GM21619 (cell line): ENCODE results near the gene MDM1.

Experiments
- ATAC-seq: cut with Tn5 transposase; IDR thresholded peaks from one replicate; pipeline ENCODE4 v1.9.1; 2021; ENCODE audit not compliant: unreplicated experiment

The MDM1 gene

GRCh38 chr12:68356060-68356695 lies 24.0 kb upstream of the MDM1 start:
- ATAC-seq = no peak

- no peak for ATAC-seq
Measured at GRCh38 chr12:68354977-68355541, 22.9 kb upstream of the MDM1 start.

- no peak for ATAC-seq
Measured at GRCh38 chr12:68352067-68352466, 19.9 kb upstream of the MDM1 start.

- no peak for ATAC-seq
Measured at GRCh38 chr12:68350753-68351152, 18.6 kb upstream of the MDM1 start.

- no peak for ATAC-seq
Measured at GRCh38 chr12:68349921-68350606, 17.9 kb upstream of the MDM1 start.

GRCh38 chr12:68349220-68349621 lies 17.1 kb upstream of the MDM1 start:
- ATAC-seq = no peak

GRCh38 chr12:68348419-68348818 lies 16.3 kb upstream of the MDM1 start:
- no peak for ATAC-seq

- no peak for ATAC-seq
Measured at GRCh38 chr12:68345763-68346162, 13.6 kb upstream of the MDM1 start.

- no peak for ATAC-seq
Measured at GRCh38 chr12:68344126-68344525, 12.0 kb upstream of the MDM1 start.

- ATAC-seq = no peak
Measured at GRCh38 chr12:68342966-68343365, 10.8 kb upstream of the MDM1 start.

GRCh38 chr12:68341822-68342221 lies 9.7 kb upstream of the MDM1 start:
- no peak for ATAC-seq

- no peak for ATAC-seq
Measured at GRCh38 chr12:68340404-68341270, 8.5 kb upstream of the MDM1 start.

GRCh38 chr12:68336889-68337303 lies 4.7 kb upstream of the MDM1 start:
- ATAC-seq = no peak

- ATAC-seq = no peak
Measured at GRCh38 chr12:68335462-68335861, 3.3 kb upstream of the MDM1 start.

GRCh38 chr12:68334132-68334531 lies 2.0 kb upstream of the MDM1 start:
- ATAC-seq = no peak

GRCh38 chr12:68332728-68333630 lies 817 bp upstream of the MDM1 start:
- no peak for ATAC-seq

- ATAC-seq = no peak
Measured at GRCh38 chr12:68331500-68331868, 678 bp downstream of the MDM1 start.

- no peak for ATAC-seq
Measured at GRCh38 chr12:68327896-68328295, 4.3 kb downstream of the MDM1 start.

- ATAC-seq = no peak
Measured at GRCh38 chr12:68326716-68327115, 5.4 kb downstream of the MDM1 start.

- no peak for ATAC-seq
Measured at GRCh38 chr12:68325966-68326365, 6.2 kb downstream of the MDM1 start.

- ATAC-seq = no peak
Measured at GRCh38 chr12:68324531-68324930, 7.6 kb downstream of the MDM1 start.
